NOMO-1 treated with dmso at 0.1 percent for 144 hours (cell line): ENCODE measurements around the gene NPHP4.
"Not testable (repeated sequence)": the region's sequence is repeated elsewhere in the genome, so short reads cannot be mapped to it uniquely, and the experiment has no call there.

ENCODE experiments used
- DNase-seq: peaks from one replicate; lab custom pipeline; 2025; ENCODE audit not compliant: unreplicated experiment; lab: John Stamatoyannopoulos, UW

Gene NPHP4

GRCh38 chr1:5860277-5860676 is 131.9 kb downstream of the NPHP4 start:
- no peak for DNase-seq

GRCh38 chr1:5859766-5860165 is 132.5 kb downstream of the NPHP4 start:
- DNase-seq, result no peak

GRCh38 chr1:5858844-5859407 is 133.3 kb downstream of the NPHP4 start:
- no peak for DNase-seq

GRCh38 chr1:5858246-5858645 is 134.0 kb downstream of the NPHP4 start:
- DNase-seq, result no peak

GRCh38 chr1:5857508-5858090 is 134.6 kb downstream of the NPHP4 start:
- no peak for DNase-seq

GRCh38 chr1:5857011-5857410 is 135.2 kb downstream of the NPHP4 start:
- DNase-seq, result no peak

GRCh38 chr1:5856246-5856815 is 135.9 kb downstream of the NPHP4 start:
- DNase-seq, result no peak

GRCh38 chr1:5855196-5855897 is 136.9 kb downstream of the NPHP4 start:
- no peak for DNase-seq

- no peak for DNase-seq
Measured at GRCh38 chr1:5854754-5855153, 137.5 kb downstream of the NPHP4 start.

- DNase-seq, result not testable (repeated sequence)
Measured at GRCh38 chr1:5853858-5854257, 138.4 kb downstream of the NPHP4 start.

- DNase-seq, result no peak
Measured at GRCh38 chr1:5850503-5850902, 141.7 kb downstream of the NPHP4 start.

- no peak for DNase-seq
Measured at GRCh38 chr1:5849550-5849949, 142.7 kb downstream of the NPHP4 start.

- no peak for DNase-seq
Measured at GRCh38 chr1:5847013-5847659, 145.1 kb downstream of the NPHP4 start.

GRCh38 chr1:5845376-5845775 is 146.8 kb downstream of the NPHP4 start:
- no peak for DNase-seq

GRCh38 chr1:5844442-5844841 is 147.8 kb downstream of the NPHP4 start:
- DNase-seq, result no peak

- no peak for DNase-seq
Measured at GRCh38 chr1:5843521-5844096, 148.6 kb downstream of the NPHP4 start.

- no peak for DNase-seq
Measured at GRCh38 chr1:5842679-5843078, 149.5 kb downstream of the NPHP4 start.

GRCh38 chr1:5840551-5841001 is 151.6 kb downstream of the NPHP4 start:
- no peak for DNase-seq

GRCh38 chr1:5839881-5840550 is 152.2 kb downstream of the NPHP4 start:
- no peak for DNase-seq

- no peak for DNase-seq
Measured at GRCh38 chr1:5839161-5839880, 152.9 kb downstream of the NPHP4 start.
